ENCODE data around the gene ADGRF1. TPM values are rescaled to one million over a fixed set of nuclear protein-coding genes. Genes with fewer than 3 reads are reported as not detected.
"Not testable (repeated sequence)": the region's sequence is repeated elsewhere in the genome, so short reads cannot be mapped to it uniquely, and the experiment has no call there.

The ADGRF1 gene
- total and polyA plus RNA-seq, 2 donors = 5.3 to 13.0 TPM

GRCh38 chr6:47073125-47074110 is 31.3 kb upstream of the ADGRF1 start:
- WGBS = 84% methylated on average over 5 of the region's 5 CpGs
- DNase-seq (ENCODE audit: extremely low spot score) = no peak
- no peak overlapping the region for H3K4me3 ChIP-seq (ENCODE audit: low read depth, low read length)
- H3K27ac ChIP-seq (ENCODE audit: low read depth) = no peak overlapping the region
- peaks cover 2% of the 10 kb centered on the region for H3K4me1 ChIP-seq (ENCODE audit: insufficient read depth)
- H3K36me3 ChIP-seq (ENCODE audit: insufficient read depth) = no peaks in the 10 kb centered on the region

GRCh38 chr6:47072667-47073066 is 30.5 kb upstream of the ADGRF1 start:
- Histone ChIP-seq H3K36me3 (ENCODE audit: insufficient read depth) (no peaks in the 10 kb centered on the region), H3K27ac (ENCODE audit: low read depth) (no peak overlapping the region), H3K4me3 (ENCODE audit: low read depth, low read length) (no peak overlapping the region), H3K4me1 (ENCODE audit: insufficient read depth) (peaks cover 2% of the 10 kb centered on the region)
- DNase-seq (ENCODE audit: extremely low spot score) = no peak
- WGBS = 29% methylated on average over 1 of the region's 1 CpG

- H3K27ac ChIP-seq (ENCODE audit: low read depth) = no peak overlapping the region
- H3K36me3 ChIP-seq (ENCODE audit: insufficient read depth) = no peaks in the 10 kb centered on the region
- H3K4me1 ChIP-seq (ENCODE audit: insufficient read depth) = peaks cover 2% of the 10 kb centered on the region
- 46% methylated on average over 1 of the region's 1 CpG for WGBS
- no peak for DNase-seq (ENCODE audit: extremely low spot score)
- no peak overlapping the region for H3K4me3 ChIP-seq (ENCODE audit: low read depth, low read length)
Observed at GRCh38 chr6:47071681-47072080, 29.5 kb upstream of the ADGRF1 start.

GRCh38 chr6:47070461-47070860 is 28.3 kb upstream of the ADGRF1 start:
- Histone ChIP-seq H3K27ac (ENCODE audit: low read depth) (no peak overlapping the region), H3K4me1 (ENCODE audit: insufficient read depth) (peaks cover 2% of the 10 kb centered on the region), H3K4me3 (ENCODE audit: low read depth, low read length) (no peak overlapping the region), H3K36me3 (ENCODE audit: insufficient read depth) (no peaks in the 10 kb centered on the region)
- 92% methylated on average over 3 of the region's 3 CpGs for WGBS
- DNase-seq (ENCODE audit: extremely low spot score) = no peak

- no peak for DNase-seq (ENCODE audit: extremely low spot score)
- 98% methylated on average over 2 of the region's 2 CpGs for WGBS
- H3K36me3 ChIP-seq (ENCODE audit: insufficient read depth) = no peaks in the 10 kb centered on the region
- no peak overlapping the region for H3K4me3 ChIP-seq (ENCODE audit: low read depth, low read length)
- H3K27ac ChIP-seq (ENCODE audit: low read depth) = no peak overlapping the region
- H3K4me1 ChIP-seq (ENCODE audit: insufficient read depth) = peaks cover 2% of the 10 kb centered on the region
Observed at GRCh38 chr6:47069156-47069555, 27.0 kb upstream of the ADGRF1 start.

- Histone ChIP-seq H3K27ac (ENCODE audit: low read depth) (no peak overlapping the region), H3K36me3 (ENCODE audit: insufficient read depth) (no peaks in the 10 kb centered on the region), H3K4me3 (ENCODE audit: low read depth, low read length) (no peak overlapping the region), H3K4me1 (ENCODE audit: insufficient read depth) (peaks cover 2% of the 10 kb centered on the region)
- no peak for DNase-seq (ENCODE audit: extremely low spot score)
- WGBS = 85% methylated on average over 1 of the region's 1 CpG
Observed at GRCh38 chr6:47066418-47066817, 24.3 kb upstream of the ADGRF1 start.

- no peaks in the 10 kb centered on the region for H3K36me3 ChIP-seq (ENCODE audit: insufficient read depth)
- 92% methylated on average over 2 of the region's 2 CpGs for WGBS
- no peak for DNase-seq (ENCODE audit: extremely low spot score)
- H3K4me3 ChIP-seq (ENCODE audit: low read depth, low read length) = no peak overlapping the region
- no peak overlapping the region for H3K27ac ChIP-seq (ENCODE audit: low read depth)
- no peaks in the 10 kb centered on the region for H3K4me1 ChIP-seq (ENCODE audit: insufficient read depth)
Observed at GRCh38 chr6:47064274-47064673, 22.1 kb upstream of the ADGRF1 start.

- no peaks in the 10 kb centered on the region for H3K4me1 ChIP-seq (ENCODE audit: insufficient read depth)
- DNase-seq (ENCODE audit: extremely low spot score) = no peak
- H3K36me3 ChIP-seq (ENCODE audit: insufficient read depth) = no peaks in the 10 kb centered on the region
- H3K27ac ChIP-seq (ENCODE audit: low read depth) = no peak overlapping the region
- H3K4me3 ChIP-seq (ENCODE audit: low read depth, low read length) = no peak overlapping the region
- WGBS = 79% methylated on average over 5 of the region's 5 CpGs
Observed at GRCh38 chr6:47062346-47062745, 20.2 kb upstream of the ADGRF1 start.

- Histone ChIP-seq H3K4me3 (ENCODE audit: low read depth, low read length) (no peak overlapping the region), H3K36me3 (ENCODE audit: insufficient read depth) (no peaks in the 10 kb centered on the region), H3K4me1 (ENCODE audit: insufficient read depth) (no peaks in the 10 kb centered on the region), H3K27ac (ENCODE audit: low read depth) (no peak overlapping the region)
- WGBS = 54% methylated on average over 5 of the region's 5 CpGs
- DNase-seq (ENCODE audit: extremely low spot score) = no peak
Observed at GRCh38 chr6:47061309-47062300, 19.5 kb upstream of the ADGRF1 start.

GRCh38 chr6:47059216-47059885 is 17.2 kb upstream of the ADGRF1 start:
- no peak for DNase-seq (ENCODE audit: extremely low spot score)
- no peaks in the 10 kb centered on the region for H3K4me1 ChIP-seq (ENCODE audit: insufficient read depth)
- H3K4me3 ChIP-seq (ENCODE audit: low read depth, low read length) = no peak overlapping the region
- 81% methylated on average over 5 of the region's 5 CpGs for WGBS
- H3K36me3 ChIP-seq (ENCODE audit: insufficient read depth) = no peaks in the 10 kb centered on the region
- H3K27ac ChIP-seq (ENCODE audit: low read depth) = no peak overlapping the region

GRCh38 chr6:47057830-47058540 is 15.9 kb upstream of the ADGRF1 start:
- Histone ChIP-seq H3K4me1 (ENCODE audit: insufficient read depth) (no peaks in the 10 kb centered on the region), H3K4me3 (ENCODE audit: low read depth, low read length) (no peak overlapping the region), H3K36me3 (ENCODE audit: insufficient read depth) (no peaks in the 10 kb centered on the region), H3K27ac (ENCODE audit: low read depth) (no peak overlapping the region)
- WGBS = 76% methylated on average over 1 of the region's 1 CpG
- no peak for DNase-seq (ENCODE audit: extremely low spot score)

GRCh38 chr6:47056832-47057231 is 14.7 kb upstream of the ADGRF1 start:
- H3K27ac ChIP-seq (ENCODE audit: low read depth) = no peak overlapping the region
- no peak for DNase-seq (ENCODE audit: extremely low spot score)
- no peaks in the 10 kb centered on the region for H3K4me1 ChIP-seq (ENCODE audit: insufficient read depth)
- no peak overlapping the region for H3K4me3 ChIP-seq (ENCODE audit: low read depth, low read length)
- WGBS = 94% methylated on average over 2 of the region's 2 CpGs
- H3K36me3 ChIP-seq (ENCODE audit: insufficient read depth) = no peaks in the 10 kb centered on the region

- H3K27ac ChIP-seq (ENCODE audit: low read depth); DNase-seq (ENCODE audit: extremely low spot score): not testable (repeated sequence)
- 97% methylated on average over 2 of the region's 2 CpGs for WGBS
Observed at GRCh38 chr6:47054302-47054701, 12.2 kb upstream of the ADGRF1 start.

More at GRCh38 chr6:47054302-47054701, 12.2 kb upstream of the ADGRF1 start:
- not testable (repeated sequence) for H3K4me3 ChIP-seq (ENCODE audit: low read depth, low read length); H3K4me1 ChIP-seq (ENCODE audit: insufficient read depth); H3K36me3 ChIP-seq (ENCODE audit: insufficient read depth)
